ENCODE measurements around the gene USP46. TPM values are rescaled to one million over a fixed set of nuclear protein-coding genes. Genes with fewer than 3 reads are reported as not detected.

The USP46 gene
- total and polyA plus RNA-seq, 12 donors = 4.8 to 113 (median 65.8) TPM

DNA sequence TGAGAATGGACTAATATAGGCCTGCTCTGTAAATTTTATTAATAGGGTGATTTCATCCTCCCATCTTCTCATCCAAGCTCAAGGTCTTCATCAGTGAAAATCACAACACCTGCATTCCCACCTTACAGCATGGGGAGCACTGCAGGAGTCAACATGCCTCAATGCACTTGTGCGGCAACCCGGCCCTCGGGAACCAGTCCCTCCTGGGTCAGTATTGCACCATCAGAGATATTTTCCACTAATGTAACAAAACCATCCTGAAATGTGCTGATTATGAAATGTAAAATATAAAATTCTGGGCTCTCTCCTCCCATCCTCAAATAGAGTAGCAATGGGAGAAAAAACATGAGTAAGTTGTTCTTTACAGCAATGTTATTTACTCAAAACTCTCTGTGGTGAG, 13.0 kb downstream of the USP46 start:
- DNase-seq = no peak
- WGBS, 2 donors = 90 to 96% methylated on average over 3 of the region's 3 CpGs
- ATAC-seq = no peak
- TF ChIP-seq, protein P1, sequence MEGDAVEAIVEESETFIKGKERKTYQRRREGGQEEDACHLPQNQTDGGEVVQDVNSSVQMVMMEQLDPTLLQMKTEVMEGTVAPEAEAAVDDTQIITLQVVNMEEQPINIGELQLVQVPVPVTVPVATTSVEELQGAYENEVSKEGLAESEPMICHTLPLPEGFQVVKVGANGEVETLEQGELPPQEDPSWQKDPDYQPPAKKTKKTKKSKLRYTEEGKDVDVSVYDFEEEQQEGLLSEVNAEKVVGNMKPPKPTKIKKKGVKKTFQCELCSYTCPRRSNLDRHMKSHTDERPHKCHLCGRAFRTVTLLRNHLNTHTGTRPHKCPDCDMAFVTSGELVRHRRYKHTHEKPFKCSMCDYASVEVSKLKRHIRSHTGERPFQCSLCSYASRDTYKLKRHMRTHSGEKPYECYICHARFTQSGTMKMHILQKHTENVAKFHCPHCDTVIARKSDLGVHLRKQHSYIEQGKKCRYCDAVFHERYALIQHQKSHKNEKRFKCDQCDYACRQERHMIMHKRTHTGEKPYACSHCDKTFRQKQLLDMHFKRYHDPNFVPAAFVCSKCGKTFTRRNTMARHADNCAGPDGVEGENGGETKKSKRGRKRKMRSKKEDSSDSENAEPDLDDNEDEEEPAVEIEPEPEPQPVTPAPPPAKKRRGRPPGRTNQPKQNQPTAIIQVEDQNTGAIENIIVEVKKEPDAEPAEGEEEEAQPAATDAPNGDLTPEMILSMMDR (IDR thresholded peaks at IDR 0.05) = no peak
- no peaks in the 10 kb centered on the region for H3K9me3 ChIP-seq
- no peaks in the 10 kb centered on the region for H3K36me3 ChIP-seq
- intact Hi-C loops (cut with DNase I) = loop anchor here in 1 of 10 donors (10.0 kb wide), 1 partner anchor 51 kb away; no protein-coding TSS in a partner anchor
- H3K27me3 ChIP-seq = no peaks in the 10 kb centered on the region
- H3K4me1 ChIP-seq = peaks cover 18 to 81% (median 56%) of the 10 kb centered on the region in 9 donors
- H3K4me3 ChIP-seq = no peak overlapping the region
- no peak overlapping the region for H3K27ac ChIP-seq

DNA sequence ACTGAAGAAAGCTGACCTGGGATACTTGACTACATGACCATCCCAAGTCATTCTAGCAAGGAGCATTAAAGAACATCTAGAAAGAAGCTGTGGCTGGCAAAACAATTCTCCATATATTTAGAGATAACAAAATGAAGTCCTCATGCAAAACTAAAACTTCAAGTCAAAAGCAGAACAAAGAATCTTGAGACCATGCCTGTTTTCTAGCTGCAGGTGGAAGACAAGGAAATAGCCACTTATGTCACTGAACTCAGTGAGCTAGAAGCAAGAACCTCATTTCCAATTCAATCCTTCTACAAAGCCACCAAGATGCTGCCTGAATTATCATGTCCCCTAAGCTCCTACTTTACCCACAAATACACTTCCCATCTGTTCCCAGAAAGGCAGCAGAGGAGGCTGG, 13.8 kb downstream of the USP46 start:
- Histone ChIP-seq H3K4me1 (peaks cover 23 to 86% (median 64%) of the 10 kb centered on the region in 9 donors), H3K27me3 (no peaks in the 10 kb centered on the region), H3K9me3 (no peaks in the 10 kb centered on the region), H3K4me3 (no peak overlapping the region), H3K36me3 (no peaks in the 10 kb centered on the region), H3K27ac (peak overlapping the region in 1 of 10 donors; percentile 13)
- ATAC-seq (no peak), DNase-seq (no peak)
- TF ChIP-seq, protein P1 (IDR thresholded peaks at IDR 0.05) = no peak
- intact Hi-C loops (cut with DNase I) = loop anchor here in 1 of 10 donors (10.0 kb wide), 1 partner anchor 50 kb away; no protein-coding TSS in a partner anchor

DNA sequence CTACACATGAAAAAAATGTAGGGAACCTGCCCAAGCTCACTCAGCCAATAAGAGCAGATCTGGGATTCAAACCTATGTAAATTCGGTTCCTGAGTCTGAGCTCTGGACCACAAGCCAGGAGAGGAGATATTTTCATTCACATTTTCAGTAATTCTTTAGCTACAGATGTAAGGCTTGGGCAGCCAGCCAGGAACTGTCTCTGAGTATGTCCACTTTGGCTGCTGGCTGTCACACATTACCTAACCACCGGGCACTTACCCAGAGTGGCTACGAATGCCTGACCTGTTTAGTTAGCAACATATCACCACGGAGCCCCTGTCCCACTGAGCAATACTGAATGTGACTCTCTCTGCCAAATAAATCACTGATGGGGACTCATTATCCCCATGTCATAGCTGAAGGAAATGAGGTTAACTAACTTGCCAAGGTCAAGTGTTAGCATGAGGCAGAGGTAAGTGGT, 15.3 kb downstream of the USP46 start:
- H3K9me3 ChIP-seq = no peaks in the 10 kb centered on the region
- no peaks in the 10 kb centered on the region for H3K36me3 ChIP-seq
- DNase-seq (peak; percentile 66 to 81), ATAC-seq (peak; percentile 70 to 95 (median 87))
- intact Hi-C loops (cut with DNase I) = loop anchor here in 2 of 10 donors (5.0 to 10.0 kb wide), 2 partner anchors 47 to 49 kb away; no protein-coding TSS in a partner anchor
- peak overlapping the region in 9 of 10 donors; percentile 10 to 68 (median 51) for H3K27ac ChIP-seq
- H3K4me3 ChIP-seq = no peak overlapping the region
- H3K4me1 ChIP-seq = peaks cover 23 to 94% (median 75%) of the 10 kb centered on the region in 9 donors
- H3K27me3 ChIP-seq = no peaks in the 10 kb centered on the region
- 13 to 21% methylated on average over 4 of the region's 4 CpGs for WGBS, 2 donors
- TF ChIP-seq, protein P1 (IDR thresholded peaks at IDR 0.05) = no peak

DNA sequence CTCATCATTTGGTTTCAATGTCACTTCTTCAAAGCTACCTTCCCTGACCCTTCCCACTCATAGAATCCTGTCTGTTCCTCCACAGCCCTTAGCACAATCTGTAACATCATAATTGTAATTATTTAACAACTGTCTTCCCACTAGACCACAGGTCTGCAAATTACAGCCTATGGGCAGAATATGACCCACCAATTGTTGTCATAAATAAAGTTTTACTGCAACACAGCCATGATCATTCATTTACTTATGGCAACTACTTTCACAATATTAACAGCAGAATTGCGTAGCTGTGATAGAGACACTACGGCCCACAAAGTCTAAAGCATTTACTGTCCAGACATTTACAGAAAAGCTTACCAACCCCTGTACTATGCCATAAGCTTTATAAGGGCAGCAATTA, 15.9 kb downstream of the USP46 start:
- Histone ChIP-seq H3K4me3 (no peak overlapping the region), H3K36me3 (no peaks in the 10 kb centered on the region), H3K9me3 (no peaks in the 10 kb centered on the region), H3K27ac (peak overlapping the region in 6 of 10 donors; percentile 41 to 68 (median 63)), H3K27me3 (no peaks in the 10 kb centered on the region), H3K4me1 (peaks cover 23 to 88% (median 74%) of the 10 kb centered on the region in 9 donors)
- no peak for ATAC-seq
- TF ChIP-seq, protein P1 (IDR thresholded peaks at IDR 0.05) = no peak
- DNase-seq = no peak
- intact Hi-C loops (cut with DNase I) = loop anchor here in 2 of 10 donors (5.0 to 10.0 kb wide), 2 partner anchors 46 to 48 kb away; no protein-coding TSS in a partner anchor
- WGBS, 2 donors = 68 to 89% methylated on average over 2 of the region's 2 CpGs
